Karpas-422 (cell line): ENCODE measurements around the gene HNRNPA3. TPM values are rescaled to one million over a fixed set of nuclear protein-coding genes. Genes with fewer than 3 reads are reported as not detected.
"Not testable (repeated sequence)": the region's sequence is repeated elsewhere in the genome, so short reads cannot be mapped to it uniquely, and the experiment has no call there.

Experiments used
- DNase-seq: peaks from one replicate; pipeline ENCODE4 v3.0.0-alpha.2; 2015
- H2AFZ ChIP-seq: fragments of 200-600 bp; sonication (generic); 2 replicates; pipeline ENCODE4 v1.6.1; 2014; ENCODE audit warnings: antibody characterized with exemption, low read length, mixed read lengths
- H3K27ac ChIP-seq: fragments of 200-600 bp; sonication (generic); 2 replicates; pipeline ENCODE4 v1.5.1; 2014; ENCODE audit warnings: mild to moderate bottlenecking, low read length, moderate library complexity
- H3K27me3 ChIP-seq: fragments of 200-600 bp; sonication (generic); 2 replicates; pipeline ENCODE4 v1.6.1; 2014; ENCODE audit warnings: low read length, mixed read lengths
- H3K36me3 ChIP-seq: fragments of 200-600 bp; sonication (generic); 2 replicates; pipeline ENCODE4 v1.6.1; 2014; ENCODE audit warnings: low read length, mixed read lengths; ENCODE audit not compliant: insufficient read depth
- H3K4me1 ChIP-seq: fragments of 200-600 bp; sonication (generic); 2 replicates; pipeline ENCODE4 v1.6.1; 2014; ENCODE audit warnings: mild to moderate bottlenecking, low read length, mixed read lengths
- H3K4me2 ChIP-seq: fragments of 200-600 bp; sonication (generic); 2 replicates; pipeline ENCODE4 v1.6.1; 2014; ENCODE audit warnings: low read length, low read depth, mild to moderate bottlenecking; ENCODE audit not compliant: poor library complexity, severe bottlenecking
- H3K4me3 ChIP-seq: fragments of 200-600 bp; sonication (generic); 2 replicates; pipeline ENCODE4 v1.5.1; 2014; ENCODE audit warnings: mild to moderate bottlenecking, antibody characterized with exemption, low read length, mixed read lengths
- H3K79me2 ChIP-seq: fragments of 200-600 bp; sonication (generic); 2 replicates; pipeline ENCODE4 v1.6.1; 2014; ENCODE audit warnings: mild to moderate bottlenecking, low read length, mixed read lengths
- H3K9ac ChIP-seq: fragments of 200-600 bp; sonication (generic); 2 replicates; pipeline ENCODE4 v1.6.0; 2014; ENCODE audit warnings: low read length
- H3K9me2 ChIP-seq: fragments of 200-600 bp; sonication (generic), shearing (Covaris generic); replicated peaks from 2 replicates; pipeline ENCODE4 v1.6.0; 2014; ENCODE audit warnings: mild to moderate bottlenecking, low read length, moderate library complexity; ENCODE audit not compliant: insufficient read depth
- H3K9me3 ChIP-seq: fragments of 300-700, 200-600 bp; sonication (generic); 2 replicates; pipeline ENCODE4 v1.6.1; 2014; ENCODE audit warnings: low read length, mixed read lengths
- H4K20me1 ChIP-seq: fragments of 200-600 bp; sonication (generic); 2 replicates; pipeline ENCODE4 v1.6.1; 2014; ENCODE audit warnings: mild to moderate bottlenecking, antibody characterized with exemption, low read length, low read depth; ENCODE audit not compliant: insufficient read depth
- total RNA-seq: library from RNA; depleted of rRNA; stranded (reverse); fragments of >200 nt; shearing (Covaris generic); gene quantifications from 2 replicates; pipeline ENCODE4 v1.2.3, GENCODE V29; 2014; ENCODE audit warnings: low replicate concordance

Gene HNRNPA3
- total RNA-seq, 1 experiment from 2014 or later: 51.7 TPM

- Histone ChIP-seq H3K4me2 (no peak overlapping the region), H3K4me3 (no peak overlapping the region), H3K4me1 (no peaks in the 10 kb centered on the region), H3K9me3 (no peaks in the 10 kb centered on the region), H2AFZ (no peak overlapping the region), H3K9me2 (no peaks in the 10 kb centered on the region), H4K20me1 (no peaks in the 10 kb centered on the region), H3K27me3 (no peaks in the 10 kb centered on the region), H3K36me3 (no peaks in the 10 kb centered on the region), H3K79me2 (no peaks in the 10 kb centered on the region), H3K9ac (no peak overlapping the region), H3K27ac (no peak overlapping the region)
- DNase-seq: no peak
Measured at GRCh38 chr2:177184606-177185005, 28.0 kb upstream of the HNRNPA3 start.

- H3K36me3 ChIP-seq, DNase-seq, H3K9ac ChIP-seq: not testable (repeated sequence)
Measured at GRCh38 chr2:177186038-177186437, 26.6 kb upstream of the HNRNPA3 start.

DNA sequence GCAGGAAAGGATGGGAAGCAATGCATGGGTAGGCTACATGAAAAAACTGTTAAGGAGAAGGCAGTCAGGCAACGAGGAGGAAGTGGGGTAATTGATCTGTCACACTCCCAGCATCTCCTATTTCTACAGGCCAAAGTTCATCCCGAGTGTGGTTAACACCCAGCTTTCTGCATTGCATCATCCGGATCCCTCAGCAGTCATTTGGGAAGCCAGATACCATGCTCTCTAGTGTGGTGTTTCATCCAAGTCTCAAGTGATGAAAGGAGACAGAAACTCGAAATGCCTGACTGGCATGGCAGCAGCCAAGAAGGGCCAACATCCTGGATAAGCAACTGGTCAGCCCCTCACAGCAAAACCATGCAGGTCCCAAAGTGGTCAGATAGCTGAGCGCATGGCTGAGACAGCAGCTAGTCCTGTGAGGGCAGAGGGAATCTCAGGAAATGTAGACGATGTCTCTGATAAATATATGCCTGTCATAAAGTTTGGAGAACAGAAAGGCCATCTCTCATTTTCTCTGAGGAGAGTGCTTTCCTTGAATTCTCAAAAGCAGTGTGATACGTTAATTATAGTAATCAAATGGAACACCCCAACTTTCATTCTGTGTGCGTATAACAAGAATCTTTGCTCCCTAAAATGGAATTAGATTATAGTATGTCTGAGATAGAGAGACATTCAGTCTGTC is 24.8 kb upstream of the HNRNPA3 start:
- no peak overlapping the region for H3K4me3 ChIP-seq
- H4K20me1 ChIP-seq: no peaks in the 10 kb centered on the region
- H3K9ac ChIP-seq: no peak overlapping the region
- H3K4me1 ChIP-seq: no peaks in the 10 kb centered on the region
- 0 out of 2 replicates have a peak overlapping the region, but pooled peaks have one; percentile 21 for H2AFZ ChIP-seq
- H3K9me3 ChIP-seq: no peaks in the 10 kb centered on the region
- no peaks in the 10 kb centered on the region for H3K27me3 ChIP-seq
- H3K4me2 ChIP-seq: no peak overlapping the region
- H3K9me2 ChIP-seq: no peaks in the 10 kb centered on the region
- no peak for DNase-seq
- no peaks in the 10 kb centered on the region for H3K79me2 ChIP-seq
- H3K27ac ChIP-seq: no peak overlapping the region
- no peaks in the 10 kb centered on the region for H3K36me3 ChIP-seq

More at GRCh38 chr2:177186038-177186437, 26.6 kb upstream of the HNRNPA3 start:
- not testable (repeated sequence) for H3K4me3 ChIP-seq, H3K4me1 ChIP-seq, H2AFZ ChIP-seq, H3K79me2 ChIP-seq, H3K27ac ChIP-seq, H3K4me2 ChIP-seq, H3K27me3 ChIP-seq, H3K9me2 ChIP-seq, H3K9me3 ChIP-seq, H4K20me1 ChIP-seq

GRCh38 chr2:177188482-177189469 is 23.8 kb upstream of the HNRNPA3 start:
- no peak overlapping the region for H3K4me2 ChIP-seq
- H3K79me2 ChIP-seq: no peaks in the 10 kb centered on the region
- no peak overlapping the region for H3K4me3 ChIP-seq
- no peaks in the 10 kb centered on the region for H3K36me3 ChIP-seq
- H2AFZ ChIP-seq: no peak overlapping the region
- no peak for DNase-seq
- no peaks in the 10 kb centered on the region for H3K9me2 ChIP-seq
- H3K27ac ChIP-seq: no peak overlapping the region
- H4K20me1 ChIP-seq: no peaks in the 10 kb centered on the region
- H3K9ac ChIP-seq: no peak overlapping the region
- H3K9me3 ChIP-seq: no peaks in the 10 kb centered on the region
- no peaks in the 10 kb centered on the region for H3K27me3 ChIP-seq
- no peaks in the 10 kb centered on the region for H3K4me1 ChIP-seq

- Histone ChIP-seq H3K4me1 (peaks cover 3% of the 10 kb centered on the region), H3K27me3 (no peaks in the 10 kb centered on the region), H3K4me2 (no peak overlapping the region), H3K9me3 (no peaks in the 10 kb centered on the region), H3K9me2 (no peaks in the 10 kb centered on the region), H3K27ac (no peak overlapping the region), H2AFZ (no peak overlapping the region), H3K9ac (no peak overlapping the region), H3K79me2 (no peaks in the 10 kb centered on the region), H3K36me3 (no peaks in the 10 kb centered on the region), H4K20me1 (no peaks in the 10 kb centered on the region), H3K4me3 (no peak overlapping the region)
- DNase-seq: no peak
Measured at GRCh38 chr2:177190941-177191340, 21.7 kb upstream of the HNRNPA3 start.

DNA sequence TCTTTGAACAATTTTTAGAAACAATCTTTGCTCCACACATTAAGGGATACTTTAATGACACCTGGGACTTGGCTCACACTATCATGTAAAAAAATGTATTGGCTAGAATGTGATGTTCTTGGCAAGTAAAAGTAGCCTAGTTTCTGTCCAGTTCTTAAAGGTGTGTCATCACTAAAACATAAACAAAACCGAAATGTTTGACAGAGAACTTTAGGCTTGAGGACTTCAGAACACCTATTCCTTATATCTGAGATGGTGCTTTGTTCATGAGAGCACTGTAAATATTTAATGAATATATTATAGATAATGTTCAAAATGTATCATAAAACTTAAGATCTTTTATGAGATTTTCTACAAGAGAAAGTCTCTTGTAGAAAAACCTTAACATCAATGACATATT is 19.8 kb upstream of the HNRNPA3 start:
- no peaks in the 10 kb centered on the region for H3K27me3 ChIP-seq
- H3K4me1 ChIP-seq: peaks cover 3% of the 10 kb centered on the region
- no peak overlapping the region for H3K4me2 ChIP-seq
- H3K9me2 ChIP-seq: no peaks in the 10 kb centered on the region
- no peak overlapping the region for H2AFZ ChIP-seq
- no peaks in the 10 kb centered on the region for H3K79me2 ChIP-seq
- DNase-seq: no peak
- no peaks in the 10 kb centered on the region for H3K36me3 ChIP-seq
- no peaks in the 10 kb centered on the region for H4K20me1 ChIP-seq
- H3K27ac ChIP-seq: no peak overlapping the region
- H3K4me3 ChIP-seq: no peak overlapping the region
- H3K9ac ChIP-seq: no peak overlapping the region
- H3K9me3 ChIP-seq: no peaks in the 10 kb centered on the region

- no peak overlapping the region for H2AFZ ChIP-seq
- H3K9me2 ChIP-seq: no peaks in the 10 kb centered on the region
- H3K9me3 ChIP-seq: no peaks in the 10 kb centered on the region
- H3K9ac ChIP-seq: no peak overlapping the region
- H3K4me1 ChIP-seq: peaks cover 3% of the 10 kb centered on the region
- H4K20me1 ChIP-seq: no peaks in the 10 kb centered on the region
- H3K4me3 ChIP-seq: no peak overlapping the region
- no peak overlapping the region for H3K27ac ChIP-seq
- no peaks in the 10 kb centered on the region for H3K27me3 ChIP-seq
- no peak for DNase-seq
- no peak overlapping the region for H3K4me2 ChIP-seq
- no peaks in the 10 kb centered on the region for H3K79me2 ChIP-seq
- H3K36me3 ChIP-seq: no peaks in the 10 kb centered on the region
Measured at GRCh38 chr2:177193240-177193639, 19.4 kb upstream of the HNRNPA3 start.

DNA sequence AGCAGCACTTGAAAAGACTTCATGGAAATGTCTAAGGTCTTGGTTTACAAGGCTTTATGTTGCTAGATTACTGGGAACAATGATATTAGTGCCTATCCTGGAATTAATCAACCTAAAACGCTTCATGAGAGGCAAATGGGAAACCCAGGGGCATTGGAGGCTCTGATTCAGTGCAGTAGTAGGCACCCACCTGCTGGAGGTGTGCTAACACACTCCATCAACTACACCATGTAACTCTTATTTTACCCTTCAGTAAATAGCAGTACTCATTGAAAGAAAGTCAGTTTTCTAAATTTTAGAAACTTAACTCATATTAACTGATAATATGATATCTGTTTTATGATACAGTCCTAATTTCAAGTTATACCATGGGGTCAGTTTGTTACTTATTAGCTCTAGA is 17.4 kb upstream of the HNRNPA3 start:
- no peak overlapping the region for H3K27ac ChIP-seq
- no peak overlapping the region for H3K9ac ChIP-seq

More for the DNA sequence above, 17.4 kb upstream of the HNRNPA3 start:
- H3K4me2 ChIP-seq: no peak overlapping the region
- H2AFZ ChIP-seq: no peak overlapping the region
- H3K79me2 ChIP-seq: no peaks in the 10 kb centered on the region
- no peaks in the 10 kb centered on the region for H3K27me3 ChIP-seq
- no peaks in the 10 kb centered on the region for H4K20me1 ChIP-seq
- no peaks in the 10 kb centered on the region for H3K36me3 ChIP-seq
- no peaks in the 10 kb centered on the region for H3K9me2 ChIP-seq
- no peak overlapping the region for H3K4me3 ChIP-seq
- peak; percentile 54 for DNase-seq
- no peaks in the 10 kb centered on the region for H3K9me3 ChIP-seq
- peaks cover 3% of the 10 kb centered on the region for H3K4me1 ChIP-seq
